ENCODE results near the gene DDX59. TPM values are rescaled to one million over a fixed set of nuclear protein-coding genes. Genes with fewer than 3 reads are reported as not detected.

DDX59 gene
- 16.3 and 18.8 TPM in 2 replicates for total RNA-seq (2014; rRNA removed; shearing (Covaris generic))

DNA sequence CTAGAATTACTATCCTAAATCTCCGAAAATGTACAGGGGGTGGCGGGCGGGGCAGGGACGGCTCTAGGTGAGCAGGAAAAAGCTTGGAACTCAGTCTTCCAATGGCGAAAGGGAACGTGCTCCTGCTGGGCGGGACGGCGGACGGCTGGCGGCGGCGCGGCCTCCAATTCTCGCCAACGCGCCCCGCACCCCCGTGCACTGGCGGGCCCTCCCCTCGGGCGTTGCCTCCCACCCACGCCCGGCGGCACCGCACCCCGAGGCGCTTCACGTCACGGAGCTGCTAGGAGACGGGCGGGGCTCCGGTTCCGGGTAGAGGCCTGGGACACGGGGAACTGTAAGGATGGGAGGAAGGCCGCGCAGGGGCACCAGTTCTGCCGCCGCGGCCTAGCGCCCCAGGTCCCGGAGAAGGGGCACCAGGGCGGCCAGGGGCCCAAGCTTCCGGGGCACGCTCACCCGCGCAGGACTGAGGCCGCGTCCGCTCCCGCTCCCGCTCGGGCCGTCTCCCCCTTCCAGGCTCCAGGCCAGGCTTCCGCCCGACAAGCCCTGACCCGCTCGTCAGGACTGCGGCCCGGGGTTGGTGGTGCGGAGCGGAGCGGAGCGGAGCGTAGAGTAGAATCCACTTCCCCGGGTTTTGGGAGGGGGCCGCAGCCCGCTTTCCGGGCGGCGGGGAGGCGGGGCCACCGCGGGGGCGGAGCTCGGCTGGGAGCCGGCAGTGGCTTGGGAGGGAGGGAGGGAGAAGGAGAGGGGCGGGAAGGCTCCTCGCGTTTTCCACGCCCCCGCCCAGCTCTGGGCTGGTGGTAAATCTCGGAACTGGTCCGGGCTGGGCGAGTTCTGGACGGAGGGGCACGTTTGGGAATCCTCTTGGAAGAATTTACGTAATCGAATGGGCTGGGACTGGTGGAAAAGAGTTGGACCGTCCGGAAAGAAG is at the start of gene DDX59:
DDX59 (minus strand) TSS at position 594 of the 928 bp plus-strand sequence. CDS start 3,167 bp downstream, outside the sequence.
- peak; percentile 97 for DNase-seq (ENCODE audit: low spot score)

DNA sequence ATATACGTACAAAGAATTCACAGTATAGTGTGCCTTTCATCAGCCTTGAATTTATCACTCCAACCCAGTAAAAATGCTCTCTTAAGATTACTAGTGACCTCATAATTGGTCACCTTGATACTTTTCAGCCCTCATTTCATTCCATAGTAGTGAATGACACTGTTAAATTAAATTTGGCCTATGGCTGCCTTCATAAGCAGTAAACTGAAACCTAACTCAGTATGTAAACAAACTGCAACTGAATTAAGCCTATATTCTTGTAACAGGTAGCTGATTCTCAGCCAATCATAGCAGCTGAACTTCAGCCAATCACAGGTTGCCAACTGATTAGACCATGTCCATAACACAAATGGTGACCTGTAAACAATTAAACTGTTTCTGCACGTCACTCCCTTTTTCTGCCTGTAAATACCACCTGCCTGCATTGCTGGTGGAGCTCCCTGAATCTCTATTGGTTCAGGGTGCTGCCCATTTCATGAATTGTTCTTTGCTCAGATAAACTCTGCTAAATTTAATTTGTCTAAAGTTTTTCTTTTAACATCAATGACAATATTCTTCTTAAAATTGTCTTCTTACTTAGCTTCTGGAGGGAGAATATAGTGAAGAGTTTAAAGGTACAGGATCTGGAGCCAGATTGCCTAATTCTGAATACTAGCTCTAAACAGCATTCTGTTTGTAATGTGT is 44.9 kb upstream of the DDX59 start:
- DNase-seq (ENCODE audit: low spot score), result no peak

DNA sequence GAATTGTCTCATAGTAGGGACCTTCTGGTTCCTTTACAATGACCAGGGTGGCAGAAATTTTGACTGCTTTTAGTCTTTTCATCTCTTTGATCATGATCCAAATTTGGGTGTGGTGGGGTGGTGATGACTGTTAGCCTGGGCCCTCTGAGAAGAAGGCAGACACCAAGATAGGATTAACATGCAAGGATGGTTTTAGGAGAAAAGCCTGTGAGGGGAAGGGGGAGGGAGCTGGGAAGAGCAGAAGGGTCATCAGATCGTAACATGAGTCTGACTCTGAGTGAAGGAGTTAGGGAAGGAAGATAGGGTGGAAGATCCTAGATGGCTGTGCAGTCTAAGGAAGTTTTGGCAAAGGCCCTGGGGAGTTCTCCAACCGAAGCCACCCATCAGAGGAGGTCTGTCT is 40.5 kb upstream of the DDX59 start:
- no peak for DNase-seq (ENCODE audit: low spot score)

DNA sequence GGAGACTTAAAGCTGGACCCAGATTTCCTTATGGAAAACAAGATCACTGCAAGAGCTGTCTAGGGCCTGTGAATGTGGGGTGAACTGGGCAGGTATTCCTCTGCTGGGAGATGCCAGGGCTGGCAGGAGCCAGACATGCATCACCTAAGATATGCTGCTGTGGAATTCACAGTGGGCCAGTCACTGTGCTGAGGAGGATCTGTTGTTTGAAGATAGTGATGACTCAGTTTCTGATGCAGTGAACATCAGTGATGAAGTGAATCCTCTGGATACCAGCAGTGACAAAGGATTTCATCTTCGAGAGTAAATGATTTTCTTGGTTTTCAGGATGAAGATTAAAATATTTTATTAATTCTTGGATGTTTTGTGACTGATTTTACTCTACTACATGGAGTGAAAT is 39.1 kb upstream of the DDX59 start:
- DNase-seq (ENCODE audit: low spot score), result no peak

DNA sequence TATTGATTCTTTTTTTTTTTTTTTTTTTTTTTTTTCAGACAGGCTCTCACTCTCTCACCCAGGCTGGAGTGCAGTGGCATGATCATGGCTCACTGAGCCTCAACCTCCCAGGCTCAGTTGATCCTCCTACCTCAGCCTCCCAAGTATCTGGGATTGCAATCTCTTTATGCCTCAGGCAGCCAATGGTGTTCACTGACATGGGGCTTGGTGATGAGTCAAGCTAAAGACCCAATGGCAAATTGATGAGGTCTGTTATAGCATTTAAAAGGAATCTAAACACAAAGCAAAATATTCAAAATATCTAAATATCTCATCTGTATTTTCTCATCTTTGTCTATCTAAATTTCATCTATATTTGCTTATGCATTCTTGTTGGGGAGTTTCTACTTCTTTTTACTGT is 38.5 kb upstream of the DDX59 start:
- DNase-seq (ENCODE audit: low spot score), result no peak

DNA sequence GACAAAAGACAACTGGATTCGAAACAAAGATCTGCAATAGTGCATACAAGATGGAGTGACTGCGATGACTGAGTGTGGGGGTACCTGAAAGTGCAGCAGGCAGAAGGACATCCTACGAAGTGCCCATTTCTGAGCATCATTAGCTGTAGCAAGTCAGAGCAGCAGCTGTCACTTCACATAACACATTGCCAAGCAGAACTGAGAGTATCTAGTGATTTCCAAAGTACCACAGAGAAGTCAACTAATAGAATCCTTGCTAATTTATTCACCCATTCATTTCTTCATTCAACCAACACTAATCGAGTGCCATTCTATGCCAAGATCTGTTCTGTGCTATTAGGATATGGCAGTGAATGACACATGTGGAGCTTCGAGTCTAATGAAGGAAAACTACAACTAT is 37.4 kb upstream of the DDX59 start:
- DNase-seq (ENCODE audit: low spot score), result no peak

DNA sequence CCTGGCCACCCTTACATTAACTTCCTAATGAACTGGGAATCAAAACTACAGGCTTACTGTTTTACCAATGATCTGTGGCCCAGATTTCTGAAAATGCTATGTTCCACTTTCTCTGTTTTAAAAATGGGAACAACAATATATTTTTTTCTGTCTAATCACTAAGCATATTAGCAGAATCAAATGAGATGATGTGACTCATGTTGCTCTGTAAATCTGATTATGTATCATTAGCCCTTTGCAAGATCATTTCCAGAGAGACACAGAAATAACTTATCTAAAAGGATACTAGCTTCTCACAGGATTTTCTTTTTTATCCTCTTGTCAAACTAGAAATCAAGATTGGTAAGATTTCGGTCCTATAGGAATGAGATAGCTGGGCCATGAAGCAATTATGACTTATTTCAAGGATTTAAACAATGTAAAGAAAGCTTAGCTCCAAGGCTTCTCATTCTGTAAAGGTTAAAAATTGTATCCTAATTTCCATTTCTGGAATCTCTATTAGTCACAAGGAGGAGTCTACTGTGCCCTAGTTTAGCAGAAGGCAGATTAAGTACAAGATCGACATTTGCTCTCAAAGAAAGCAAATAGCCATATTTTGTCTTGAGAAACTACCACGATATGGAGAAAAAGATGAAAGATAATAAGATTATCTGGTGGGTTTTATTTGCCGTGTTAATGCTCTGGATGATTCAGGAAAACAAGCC is 36.6 kb upstream of the DDX59 start:
- DNase-seq (ENCODE audit: low spot score), result no peak

DNA sequence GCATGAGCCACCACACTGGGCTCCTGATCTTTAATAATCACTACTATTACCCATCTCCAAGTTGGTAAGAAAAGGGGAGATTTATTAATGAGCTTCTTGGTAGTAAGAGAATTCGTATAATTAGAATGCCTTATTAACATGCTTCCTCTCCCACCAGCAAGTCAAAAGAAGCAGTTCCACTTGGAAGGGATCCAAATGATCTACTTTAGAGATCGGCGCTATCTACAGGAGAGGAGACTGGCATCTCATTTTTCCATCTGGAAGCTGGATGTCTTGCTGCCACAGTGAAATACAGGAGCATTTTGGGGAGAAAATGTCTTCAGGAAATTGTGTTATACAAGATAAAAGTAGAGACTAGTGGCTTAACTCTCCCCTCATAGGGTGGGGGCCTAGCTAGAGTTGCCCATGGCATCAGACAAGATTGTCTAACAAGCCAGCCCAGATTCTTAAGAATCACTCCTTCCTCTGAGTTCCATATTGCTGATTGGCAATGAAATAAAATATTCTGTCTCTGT is 35.3 kb upstream of the DDX59 start:
- no peak for DNase-seq (ENCODE audit: low spot score)

DNA sequence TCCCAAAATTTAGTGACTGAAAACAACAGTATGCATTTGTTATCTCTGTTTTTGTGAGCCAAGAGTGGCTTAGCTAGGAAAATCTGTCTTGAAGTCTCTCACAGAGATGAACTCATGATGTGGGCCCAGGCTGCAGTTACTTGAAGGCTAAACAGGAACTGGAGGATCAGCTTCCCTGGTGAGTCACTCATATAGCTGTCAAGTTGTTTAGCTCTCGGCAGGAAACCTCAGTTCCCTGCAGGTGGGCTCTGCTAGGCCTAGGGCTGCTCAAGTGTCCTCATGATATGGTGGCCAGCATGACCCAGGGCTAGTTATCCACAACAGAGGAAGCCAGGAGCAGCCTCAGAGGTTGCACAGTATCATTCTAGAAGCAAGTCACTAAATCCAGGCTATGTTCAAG is 30.2 kb upstream of the DDX59 start:
- no peak for DNase-seq (ENCODE audit: low spot score)

DNA sequence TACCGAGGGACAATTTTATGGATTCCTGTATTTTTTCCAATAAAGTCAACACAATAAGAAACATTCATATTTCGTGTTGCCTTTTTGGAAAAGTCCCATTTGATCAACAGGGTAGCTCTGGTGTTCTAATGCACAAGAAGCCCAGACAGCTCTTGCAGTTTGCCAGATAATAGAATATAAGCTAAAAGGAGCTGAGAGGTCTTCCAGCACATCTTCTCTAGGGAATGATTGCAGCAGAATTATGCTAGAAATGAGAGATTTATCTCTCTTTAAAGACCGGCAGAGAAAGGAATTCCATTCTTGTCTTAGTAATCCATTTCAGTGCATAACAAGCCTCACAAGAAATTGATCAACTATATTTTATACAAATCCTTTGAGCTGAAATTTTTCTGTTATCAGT is 25.0 kb upstream of the DDX59 start:
- no peak for DNase-seq (ENCODE audit: low spot score)

DNA sequence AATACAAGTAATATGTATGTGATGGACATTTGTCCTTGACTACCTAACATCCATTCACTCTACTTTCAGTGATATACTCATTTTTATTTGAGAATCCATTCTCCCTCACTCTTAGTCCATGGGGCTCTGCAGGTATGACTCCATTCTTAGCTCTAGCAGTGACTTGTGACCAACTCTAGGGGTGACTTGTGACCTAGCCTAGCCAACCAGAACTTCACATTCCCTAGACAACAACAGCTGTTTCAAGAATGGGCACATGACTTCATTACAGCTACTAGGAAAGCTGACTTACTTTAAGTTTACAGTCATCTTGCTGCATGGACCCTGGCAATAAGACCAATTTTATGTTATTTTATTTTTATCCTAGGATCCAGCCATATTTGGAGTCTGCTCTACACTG is 23.6 kb upstream of the DDX59 start:
- no peak for DNase-seq (ENCODE audit: low spot score)

DNA sequence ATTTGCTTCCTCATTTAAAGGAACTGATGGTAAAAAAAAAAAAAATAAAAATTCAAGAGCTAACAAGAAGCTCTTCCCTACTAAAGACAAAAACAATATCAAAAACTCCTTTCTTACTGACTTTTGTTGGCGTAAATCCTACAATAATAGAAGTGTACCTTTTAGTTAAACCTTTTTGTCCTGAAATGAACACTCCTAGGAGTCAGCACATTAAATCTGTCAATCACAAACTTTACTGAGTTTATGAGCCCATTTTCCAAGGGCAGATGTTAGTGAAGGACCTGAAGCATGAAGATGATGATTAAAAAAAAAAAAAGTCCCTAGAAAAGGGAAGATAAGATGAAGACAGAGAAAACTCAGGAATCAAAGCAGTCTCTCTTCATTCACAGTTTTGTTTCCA is 22.6 kb upstream of the DDX59 start:
- no peak for DNase-seq (ENCODE audit: low spot score)

DNA sequence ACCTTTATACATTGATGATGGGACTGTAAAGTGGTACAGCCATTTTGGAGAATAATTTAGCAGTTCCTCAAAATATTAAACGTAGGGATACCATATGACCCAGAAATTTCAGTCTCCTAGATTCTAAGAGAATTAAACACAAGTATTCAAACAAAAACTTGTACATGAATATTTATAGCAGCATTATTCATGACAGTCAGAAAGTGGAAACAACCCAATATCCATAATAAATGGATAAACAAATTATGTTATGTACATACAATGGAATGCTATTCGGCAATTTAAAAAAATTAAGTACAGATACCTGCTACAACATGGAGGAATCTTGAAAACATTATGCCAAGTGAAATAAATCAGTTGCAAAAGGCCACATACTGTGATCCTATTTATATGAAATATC is 16.9 kb upstream of the DDX59 start:
- DNase-seq (ENCODE audit: low spot score), result no peak

DNA sequence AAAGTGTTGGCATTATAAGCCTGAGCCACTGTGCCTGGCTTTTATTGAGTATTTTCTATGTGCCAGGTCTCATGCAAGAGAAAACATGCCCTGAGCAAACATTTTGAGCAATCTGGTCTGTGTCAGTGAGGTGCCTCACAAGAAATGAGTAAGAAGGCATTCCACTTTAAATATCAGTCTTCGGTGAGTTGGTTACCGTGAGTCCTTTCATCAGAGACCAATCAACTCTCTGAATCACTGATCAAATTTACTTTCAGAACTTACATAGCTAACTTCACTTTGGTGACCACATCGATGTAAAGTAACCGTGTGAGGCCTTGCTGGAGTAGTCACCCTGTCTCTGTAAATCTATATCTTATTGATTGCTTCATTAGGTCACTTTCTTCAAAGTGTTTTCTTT is 14.3 kb upstream of the DDX59 start:
- no peak for DNase-seq (ENCODE audit: low spot score)

DNA sequence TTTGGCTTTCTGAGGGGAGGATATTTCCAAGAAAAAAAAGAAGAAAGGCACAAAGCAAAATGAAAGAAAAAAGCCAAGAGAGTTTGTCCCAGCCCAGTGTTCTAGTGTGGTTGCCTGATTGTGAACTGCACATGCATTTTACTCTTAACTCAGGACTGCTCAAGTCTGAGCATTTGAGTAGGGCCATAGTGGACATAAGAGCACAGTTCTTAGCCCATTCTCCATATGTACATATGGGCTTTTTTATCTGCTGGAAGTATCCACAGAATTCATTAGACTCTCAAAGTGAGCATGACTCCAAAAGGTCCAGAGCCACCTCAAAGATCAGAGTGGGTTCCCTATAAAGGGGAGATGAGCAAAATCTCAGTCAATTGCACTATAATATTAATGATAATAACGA is 13.6 kb upstream of the DDX59 start:
- DNase-seq (ENCODE audit: low spot score), result no peak

DNA sequence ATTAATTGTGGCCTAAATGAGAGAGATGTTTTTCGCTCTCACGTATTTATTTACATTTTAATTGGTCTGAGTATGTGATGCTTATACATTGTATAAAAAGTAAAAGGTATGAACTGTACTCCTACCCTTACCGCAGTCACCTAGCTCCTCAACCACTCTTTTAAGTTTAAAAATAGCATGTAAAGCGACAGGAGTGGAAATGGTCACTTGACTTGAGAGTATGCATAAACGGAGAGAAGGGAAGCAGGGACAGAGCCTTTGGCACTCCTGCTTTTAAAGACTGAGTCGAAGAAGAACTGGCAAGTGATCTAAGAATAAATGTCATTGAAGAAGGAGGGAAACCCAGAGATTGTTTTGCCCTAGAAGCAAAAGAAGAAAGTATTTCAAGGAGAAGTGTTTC is 11.5 kb upstream of the DDX59 start:
- no peak for DNase-seq (ENCODE audit: low spot score)

DNA sequence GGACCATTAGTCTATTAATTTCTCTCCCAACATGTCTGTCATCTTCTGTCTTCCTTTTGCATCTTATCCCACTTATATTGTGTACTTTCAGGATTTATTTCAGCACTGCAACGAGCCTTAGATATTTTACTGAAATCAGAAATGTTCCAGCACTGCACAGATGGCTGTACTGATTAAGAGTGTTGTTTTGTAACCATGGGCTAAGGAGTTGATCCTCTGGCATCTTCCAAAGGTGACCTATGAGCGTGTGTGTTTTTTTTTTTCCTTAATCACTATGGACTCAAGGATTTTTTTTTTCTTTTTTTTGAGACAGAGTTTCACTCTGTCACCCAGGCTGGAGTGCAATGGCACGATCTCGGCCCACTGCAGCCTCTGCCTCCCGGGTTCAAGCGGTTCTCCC is 7.1 kb upstream of the DDX59 start:
- DNase-seq (ENCODE audit: low spot score), result no peak

DNA sequence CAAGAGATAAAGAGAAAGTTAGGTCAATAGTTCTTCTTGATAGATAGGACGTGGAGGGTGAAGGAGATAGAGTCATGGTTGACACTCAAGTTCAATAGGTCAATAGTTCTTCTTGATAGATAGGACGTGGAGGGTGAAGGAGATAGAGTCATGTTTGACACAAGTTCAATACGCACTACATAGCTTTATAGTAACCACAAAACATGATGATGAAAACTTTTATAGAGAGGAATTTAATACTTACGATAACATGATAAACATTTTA is 5.8 kb upstream of the DDX59 start:
- DNase-seq (ENCODE audit: low spot score), result no peak

DNA sequence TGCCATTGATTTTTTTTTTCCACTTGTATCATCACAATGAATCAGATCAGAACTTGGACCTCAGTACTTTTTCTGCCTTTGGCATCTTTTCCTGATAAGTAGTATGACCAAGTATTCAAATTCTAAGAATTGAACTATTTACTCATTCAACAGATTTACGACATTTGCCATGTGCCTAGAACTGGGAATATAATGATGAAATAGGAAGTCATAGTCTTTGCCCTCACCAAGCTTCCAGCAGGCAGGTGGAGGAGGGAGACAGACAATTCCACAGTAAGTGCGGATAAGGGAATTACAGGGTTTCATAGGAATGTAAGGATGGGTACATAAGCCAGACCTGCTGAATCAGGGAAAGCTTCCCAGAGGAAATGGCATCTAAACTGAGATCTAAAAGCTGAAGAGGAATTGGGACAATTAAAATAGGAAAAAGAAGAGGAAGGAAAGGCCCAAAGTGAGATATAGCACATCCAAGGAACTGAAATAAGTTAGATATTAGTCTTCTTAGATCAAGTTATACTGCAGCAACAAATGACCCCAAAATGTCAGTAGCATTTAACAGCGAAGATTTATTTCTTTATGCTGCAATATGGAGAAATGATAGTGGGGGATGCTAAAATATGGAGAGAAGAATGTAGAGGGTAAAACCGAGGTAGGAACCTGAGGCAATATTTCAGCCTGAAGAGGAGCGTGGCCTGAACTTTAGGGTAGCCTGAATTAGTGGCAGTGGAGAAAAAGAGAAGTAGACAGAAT is 5.3 kb upstream of the DDX59 start:
- no peak for DNase-seq (ENCODE audit: low spot score)

DNA sequence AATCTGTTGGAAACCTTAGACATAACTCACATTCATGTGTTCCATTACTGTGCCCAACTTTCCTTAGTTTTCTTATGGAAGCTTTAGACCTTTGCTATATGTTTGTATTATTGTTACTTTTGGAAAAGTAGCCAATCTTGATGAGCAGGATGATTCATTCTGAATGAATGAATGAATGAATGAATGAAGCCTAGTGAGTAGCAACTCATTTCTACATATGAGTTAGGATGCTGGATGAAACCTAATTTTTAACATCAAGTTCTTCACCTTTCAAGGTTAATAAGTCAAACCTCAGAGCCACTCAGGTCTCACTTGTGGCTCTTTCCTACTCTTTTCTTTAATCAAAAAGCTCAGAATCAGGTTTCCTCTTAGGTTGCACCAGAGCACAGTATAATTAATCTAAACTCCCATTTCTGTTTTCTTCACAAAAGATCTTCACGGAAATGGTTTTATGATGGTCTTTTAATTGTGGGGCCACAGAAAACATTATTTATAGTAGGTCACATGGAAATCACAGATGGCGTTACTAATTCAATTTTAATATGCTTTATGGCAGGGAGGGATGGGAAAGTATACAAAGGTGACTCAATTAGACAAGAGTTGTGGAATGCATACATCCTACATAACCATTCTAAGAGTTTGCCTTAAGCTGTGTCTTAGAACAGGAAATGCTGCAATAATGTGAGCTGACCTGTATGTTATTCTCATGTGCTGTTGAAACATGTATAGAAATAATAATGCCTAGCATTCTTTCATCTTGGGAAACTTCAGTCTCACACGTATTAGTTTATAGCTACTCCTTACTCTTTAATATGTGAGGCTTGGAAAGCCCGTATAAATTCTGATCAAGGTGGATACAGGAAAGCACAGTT is 4.5 kb upstream of the DDX59 start:
- no peak for DNase-seq (ENCODE audit: low spot score)

DNA sequence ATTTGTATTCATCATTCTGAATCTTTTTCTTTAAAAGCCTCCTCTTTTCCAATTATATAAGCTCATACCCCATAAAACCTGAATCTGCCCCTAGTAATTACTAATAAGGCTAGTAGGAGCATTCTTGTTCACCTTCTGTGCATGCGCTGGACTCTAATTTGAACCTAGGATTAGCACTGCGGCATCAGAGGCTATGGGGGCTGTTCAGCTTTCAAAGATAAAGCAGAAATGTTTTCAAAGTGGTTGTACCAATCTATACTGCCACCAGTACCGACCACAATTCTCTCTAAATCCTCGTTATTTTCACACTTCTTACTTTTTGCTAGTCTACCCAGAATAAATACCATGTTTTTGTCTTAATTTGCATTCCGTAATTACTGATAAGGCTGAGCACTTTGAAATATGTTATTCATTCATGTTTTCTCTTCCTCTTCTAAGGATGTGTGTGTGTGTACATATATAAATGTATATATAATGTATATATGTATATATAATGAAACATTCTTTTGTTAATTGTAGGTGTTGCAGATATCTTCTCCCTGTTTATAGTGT is 1.6 kb upstream of the DDX59 start:
- DNase-seq (ENCODE audit: low spot score), result no peak

Data from H4 (cell line).